ENCODE measurements around the gene KRTAP5-3.
"Not testable (repeated sequence)": the region's sequence is repeated elsewhere in the genome, so short reads cannot be mapped to it uniquely, and the experiment has no call there.

- TF ChIP-seq EZH2 (IDR thresholded peaks at IDR 0.05; ENCODE audit: insufficient read depth, poor library complexity, severe bottlenecking); EZH2phosphoT487 (IDR thresholded peaks at IDR 0.05; ENCODE audit: insufficient read depth, low read depth): not testable (repeated sequence)
Measured at GRCh38 chr11:1596576-1597121, 11.6 kb downstream of the KRTAP5-3 start.
